Naive thymus-derived CD8-positive, alpha-beta T cell (primary cell): ENCODE results near the gene UBA7. TPM values are rescaled to one million over a fixed set of nuclear protein-coding genes. Genes with fewer than 3 reads are reported as not detected.
"Not testable (repeated sequence)": the region's sequence is repeated elsewhere in the genome, so short reads cannot be mapped to it uniquely, and the experiment has no call there.

ENCODE experiments used
- ATAC-seq, 2 donors: fragments of 150-1000 bp; cut with Tn5 transposase in 1 of 2; sonication (Bioruptor Pico), chemical (Tn5 transposase) in 1 of 2; 1 replicate in 1 of 2; 2 replicates in 1 of 2; pipeline ENCODE4 v1.10.0; 2021; ENCODE audit warnings: mild to moderate bottlenecking in 2 of 2, moderate library complexity in 2 of 2
- POLR2A ChIA-PET: fragments of 350-600 bp; sonication (Branson Sonifier 250); formaldehyde crosslinking; loops from one replicate; lab custom pipeline; 2021; ENCODE audit warnings: antibody characterized with exemption; lab: Charles Lee
- DNase-seq, 10 donors: peaks; one replicate each; pipeline versions ENCODE4 v3.0.0 to v3.0.0-alpha.2; 2020 to 2022
- H3K27ac Mint-ChIP-seq, 10 donors: one replicate each; pipeline ENCODE4 v1.8.0; 2020 to 2022; ENCODE audit warnings: mild to moderate bottlenecking in 10 of 10, mixed read lengths in 10 of 10, moderate library complexity in 4 of 10, inconsistent platforms in 1 of 10
- H3K27me3 Mint-ChIP-seq, 5 donors: one replicate each; pipeline ENCODE4 v1.8.0; 2021 to 2022; ENCODE audit warnings: mixed read lengths in 5 of 5
- H3K36me3 Mint-ChIP-seq, 3 donors: one replicate each; pipeline ENCODE4 v1.8.0; 2020 to 2022; ENCODE audit warnings: mixed read lengths in 3 of 3, mild to moderate bottlenecking in 2 of 3, inconsistent platforms in 1 of 3
- H3K4me1 Mint-ChIP-seq, 4 donors: one replicate each; pipeline ENCODE4 v1.8.0; 2021 to 2022; ENCODE audit warnings: mixed read lengths in 4 of 4
- H3K4me3 Mint-ChIP-seq, 10 donors: one replicate each; pipeline ENCODE4 v1.8.0; 2020 to 2022; ENCODE audit warnings: mild to moderate bottlenecking in 10 of 10, mixed read lengths in 10 of 10, moderate library complexity in 6 of 10, inconsistent platforms in 1 of 10
- H3K9me3 Mint-ChIP-seq, 9 donors: one replicate each; pipeline ENCODE4 v1.8.0; 2020 to 2022; ENCODE audit warnings: mixed read lengths in 9 of 9, mild to moderate bottlenecking in 3 of 9, inconsistent platforms in 1 of 9, moderate library complexity in 1 of 9
- polyA plus RNA-seq, 3 donors: library from polyadenylated mRNA; unstranded; fragments of 300-500 nt; fragmentation: Illumina TruSeq; gene quantifications; one replicate each; pipeline ENCODE4 v1.2.3, GENCODE V29; 2021
- total RNA-seq, 8 experiments: library from RNA in 2 of 8; stranded (reverse) in 2 of 8; gene quantifications; one replicate each; pipeline ENCODE4 v1.2.3 and lab custom pipeline; 2021 to 2026

UBA7 gene
- total and polyA plus RNA-seq, 5 experiments from 2014 or later, result 30.9 to 331 (median 43.8) TPM

GRCh38 chr3:49790626-49791411 is 22.9 kb downstream of the UBA7 start:
- Mint-ChIP-seq H3K4me1 (peaks cover 10 to 18% (median 15%) of the 10 kb centered on the region in 4 donors), H3K4me3 (peak overlapping the region in 1 of 10 donors; percentile 31), H3K9me3 (no peaks in the 10 kb centered on the region), H3K27ac (peak overlapping the region in 9 of 10 donors; percentile 2 to 92 (median 82)), H3K36me3 (no peaks in the 10 kb centered on the region), H3K27me3 (no peaks in the 10 kb centered on the region)
- DNase-seq (peak in 1 of 10 donors; percentile 23), ATAC-seq (no peak)
- POLR2A ChIA-PET, result interaction anchor here (0.6 to 2.9 kb wide), 3 partner anchors 13 to 327 kb away, joined by 3 to 7 read pairs (median 4); partner anchors contain the start of gene INKA1

GRCh38 chr3:49788056-49788455 is 25.7 kb downstream of the UBA7 start:
- peaks cover 0 to 14% (median 0%) of the 10 kb centered on the region in 3 donors for H3K36me3 Mint-ChIP-seq
- POLR2A ChIA-PET, result interaction anchor here (1.1 to 3.6 kb wide), 2 partner anchors 16 to 68 kb away, joined by 6 to 35 read pairs; partner anchors contain the start of genes AMIGO3 and INKA1
- H3K4me1 Mint-ChIP-seq, result peaks cover 17 to 42% (median 32%) of the 10 kb centered on the region in 4 donors
- no peak for DNase-seq
- H3K27ac Mint-ChIP-seq, result peak overlapping the region in 4 of 10 donors; percentile 68 to 100 (median 98)
- H3K9me3 Mint-ChIP-seq, result no peaks in the 10 kb centered on the region
- H3K27me3 Mint-ChIP-seq, result no peaks in the 10 kb centered on the region
- ATAC-seq, result no peak
- H3K4me3 Mint-ChIP-seq, result peak overlapping the region in 3 of 10 donors; percentile 14 to 93 (median 28)

GRCh38 chr3:49787536-49787935 is 26.2 kb downstream of the UBA7 start:
- H3K27ac Mint-ChIP-seq, result peak overlapping the region in 9 of 10 donors; percentile 20 to 100 (median 99)
- peaks cover 0 to 15% (median 0%) of the 10 kb centered on the region in 3 donors for H3K36me3 Mint-ChIP-seq
- ATAC-seq (no peak), DNase-seq (no peak)
- H3K27me3 Mint-ChIP-seq, result no peaks in the 10 kb centered on the region
- no peaks in the 10 kb centered on the region for H3K9me3 Mint-ChIP-seq
- peaks cover 17 to 45% (median 32%) of the 10 kb centered on the region in 4 donors for H3K4me1 Mint-ChIP-seq
- POLR2A ChIA-PET, result interaction anchor here (1.1 to 3.6 kb wide), 4 partner anchors 17 to 152 kb away, joined by 5 to 35 read pairs (median 6); partner anchors contain the start of genes AMIGO3, INKA1 and RBM6
- peak overlapping the region in 9 of 10 donors; percentile 6 to 96 (median 93) for H3K4me3 Mint-ChIP-seq

- H3K27me3 Mint-ChIP-seq, result no peaks in the 10 kb centered on the region
- DNase-seq (peak in 1 of 10 donors; percentile 25), ATAC-seq (no peak)
- H3K4me3 Mint-ChIP-seq, result peak overlapping the region; percentile 90 to 96 (median 94)
- peaks cover 0 to 19% (median 0%) of the 10 kb centered on the region in 3 donors for H3K36me3 Mint-ChIP-seq
- POLR2A ChIA-PET, result interaction anchor here (1.2 to 3.6 kb wide), 7 partner anchors 17 to 153 kb away, joined by 3 to 35 read pairs (median 7); partner anchors contain the start of genes AMIGO3, INKA1, RBM6 and UBA7
- H3K9me3 Mint-ChIP-seq, result no peaks in the 10 kb centered on the region
- H3K4me1 Mint-ChIP-seq, result peaks cover 17 to 49% (median 34%) of the 10 kb centered on the region in 4 donors
- H3K27ac Mint-ChIP-seq, result peak overlapping the region; percentile 97 to 100 (median 99)
Observed at GRCh38 chr3:49787182-49787464, 26.6 kb downstream of the UBA7 start.

- H3K9me3 Mint-ChIP-seq, result no peaks in the 10 kb centered on the region
- POLR2A ChIA-PET, result interaction anchor here (1.0 to 3.6 kb wide), 14 partner anchors 11 to 765 kb away, joined by 3 to 35 read pairs (median 4); partner anchors contain the start of genes AMIGO3, INKA1, RBM6 and UBA7
- H3K36me3 Mint-ChIP-seq, result peaks cover 0 to 19% (median 0%) of the 10 kb centered on the region in 3 donors
- H3K4me1 Mint-ChIP-seq, result peaks cover 17 to 51% (median 35%) of the 10 kb centered on the region in 4 donors
- no peaks in the 10 kb centered on the region for H3K27me3 Mint-ChIP-seq
- DNase-seq, result peak; percentile 96 to 100 (median 99)
- H3K27ac Mint-ChIP-seq, result peak within 1 kb of the TSS; percentile 97 to 100 (median 99)
- peak; percentile 98 for ATAC-seq
- peak within 1 kb of the TSS; percentile 90 to 96 (median 94) for H3K4me3 Mint-ChIP-seq
Observed at GRCh38 chr3:49786357-49787181, 27.2 kb downstream of the UBA7 start, which contains the start of gene IP6K1. IP6K1 (minus strand) TSS chr3:49786542; CDS start chr3:49748040, 38,502 bp downstream.

GRCh38 chr3:49785565-49786356 is 28.0 kb downstream of the UBA7 start:
- ATAC-seq, result peak; percentile 33 to 50
- Mint-ChIP-seq H3K27me3 (no peaks in the 10 kb centered on the region), H3K9me3 (no peaks in the 10 kb centered on the region), H3K36me3 (peaks cover 0 to 27% (median 0%) of the 10 kb centered on the region in 3 donors), H3K27ac (peak overlapping the region; percentile 79 to 100 (median 99)), H3K4me1 (peaks cover 20 to 56% (median 43%) of the 10 kb centered on the region in 4 donors), H3K4me3 (peak overlapping the region; percentile 86 to 96 (median 93))
- POLR2A ChIA-PET, result interaction anchor here (1.0 to 3.6 kb wide), 14 partner anchors 10 to 765 kb away, joined by 3 to 35 read pairs (median 4); partner anchors contain the start of genes AMIGO3, INKA1, RBM6 and UBA7
- DNase-seq, result peak in 2 of 10 donors; percentile 20 to 26

GRCh38 chr3:49782277-49782676 is 31.5 kb downstream of the UBA7 start:
- Mint-ChIP-seq H3K36me3 (peaks cover 0 to 52% (median 0%) of the 10 kb centered on the region in 3 donors), H3K4me1 (peaks cover 25 to 72% (median 55%) of the 10 kb centered on the region in 4 donors), H3K4me3 (peak overlapping the region in 3 of 10 donors; percentile 9 to 51 (median 45)), H3K27ac (peak overlapping the region in 3 of 10 donors; percentile 15 to 67 (median 37))
- POLR2A ChIA-PET, result interaction anchor here (0.7 to 1.9 kb wide), 3 partner anchors 21 to 338 kb away, joined by 3 to 7 read pairs (median 4); partner anchors contain the start of gene INKA1
- not testable (repeated sequence) for H3K9me3 Mint-ChIP-seq, DNase-seq, ATAC-seq, H3K27me3 Mint-ChIP-seq

- no peaks in the 10 kb centered on the region for H3K27me3 Mint-ChIP-seq
- peaks cover 21 to 71% (median 51%) of the 10 kb centered on the region in 4 donors for H3K4me1 Mint-ChIP-seq
- POLR2A ChIA-PET, result interaction anchor here (0.7 kb wide), 1 partner anchor 57 kb away, joined by 3 read pairs; no protein-coding TSS in a partner anchor
- no peak for ATAC-seq
- H3K27ac Mint-ChIP-seq, result peak overlapping the region in 4 of 10 donors; percentile 50 to 82 (median 56)
- peak overlapping the region in 4 of 10 donors; percentile 2 to 56 (median 10) for H3K4me3 Mint-ChIP-seq
- no peak for DNase-seq
- H3K36me3 Mint-ChIP-seq, result peaks cover 0 to 59% (median 4%) of the 10 kb centered on the region in 3 donors
- H3K9me3 Mint-ChIP-seq, result no peaks in the 10 kb centered on the region
Observed at GRCh38 chr3:49781415-49782199, 32.1 kb downstream of the UBA7 start.

GRCh38 chr3:49780975-49781365 is 32.8 kb downstream of the UBA7 start:
- Mint-ChIP-seq H3K4me1 (peaks cover 21 to 73% (median 51%) of the 10 kb centered on the region in 4 donors), H3K27ac (peak overlapping the region in 4 of 10 donors; percentile 12 to 60 (median 50)), H3K36me3 (peaks cover 0 to 64% (median 5%) of the 10 kb centered on the region in 3 donors), H3K4me3 (peak overlapping the region in 4 of 10 donors; percentile 3 to 57 (median 30))
- ATAC-seq, H3K27me3 Mint-ChIP-seq, DNase-seq, H3K9me3 Mint-ChIP-seq: not testable (repeated sequence)
- POLR2A ChIA-PET, result interaction anchor here (1.0 kb wide), 1 partner anchor 441 kb away, joined by 3 read pairs; the partner anchor contains the start of gene USP4
